HFF-Myc (cell line): ENCODE results near the gene SPIB.
A peak's percentile ranks its signal among the peaks of the same experiment; 100 is the strongest.

Experiments used
- DNase-seq: peaks from one replicate; pipeline ENCODE4 v3.0.0-alpha.2; 2011; ENCODE audit warnings: low read depth; ENCODE audit errors: extremely low read depth
- H3K4me3 ChIP-seq: replicated peaks from 2 replicates; pipeline ENCODE4 v1.5.1; 2011; ENCODE audit warnings: low read depth, mild to moderate bottlenecking, control low read depth, low read length
- TF ChIP-seq, protein P1 (sequence below): IDR thresholded peaks from 2 replicates; pipeline ENCODE4 v1.5.1; 2012; ENCODE audit warnings: mild to moderate bottlenecking, low read depth, low read length, control low read depth; ENCODE audit errors: missing control alignments

The SPIB gene

GRCh38 chr19:50414864-50415660 is 3.7 kb upstream of the SPIB start:
- DNase-seq: no peak
- TF ChIP-seq, protein P1, sequence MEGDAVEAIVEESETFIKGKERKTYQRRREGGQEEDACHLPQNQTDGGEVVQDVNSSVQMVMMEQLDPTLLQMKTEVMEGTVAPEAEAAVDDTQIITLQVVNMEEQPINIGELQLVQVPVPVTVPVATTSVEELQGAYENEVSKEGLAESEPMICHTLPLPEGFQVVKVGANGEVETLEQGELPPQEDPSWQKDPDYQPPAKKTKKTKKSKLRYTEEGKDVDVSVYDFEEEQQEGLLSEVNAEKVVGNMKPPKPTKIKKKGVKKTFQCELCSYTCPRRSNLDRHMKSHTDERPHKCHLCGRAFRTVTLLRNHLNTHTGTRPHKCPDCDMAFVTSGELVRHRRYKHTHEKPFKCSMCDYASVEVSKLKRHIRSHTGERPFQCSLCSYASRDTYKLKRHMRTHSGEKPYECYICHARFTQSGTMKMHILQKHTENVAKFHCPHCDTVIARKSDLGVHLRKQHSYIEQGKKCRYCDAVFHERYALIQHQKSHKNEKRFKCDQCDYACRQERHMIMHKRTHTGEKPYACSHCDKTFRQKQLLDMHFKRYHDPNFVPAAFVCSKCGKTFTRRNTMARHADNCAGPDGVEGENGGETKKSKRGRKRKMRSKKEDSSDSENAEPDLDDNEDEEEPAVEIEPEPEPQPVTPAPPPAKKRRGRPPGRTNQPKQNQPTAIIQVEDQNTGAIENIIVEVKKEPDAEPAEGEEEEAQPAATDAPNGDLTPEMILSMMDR: peak; percentile 82
- H3K4me3 ChIP-seq: no peak overlapping the region

- TF ChIP-seq, protein P1: no peak
- DNase-seq: no peak
- H3K4me3 ChIP-seq: no peak overlapping the region
These were observed 3.1 kb upstream of the SPIB start for GRCh38 chr19:50415661-50416033.

GRCh38 chr19:50416034-50416977 is 2.4 kb upstream of the SPIB start:
- H3K4me3 ChIP-seq: no peak overlapping the region
- DNase-seq: no peak
- TF ChIP-seq, protein P1: no peak

- TF ChIP-seq, protein P1: no peak
- H3K4me3 ChIP-seq: no peak overlapping the region
- no peak for DNase-seq
These were observed 1.3 kb upstream of the SPIB start for GRCh38 chr19:50417111-50418081.

DNA sequence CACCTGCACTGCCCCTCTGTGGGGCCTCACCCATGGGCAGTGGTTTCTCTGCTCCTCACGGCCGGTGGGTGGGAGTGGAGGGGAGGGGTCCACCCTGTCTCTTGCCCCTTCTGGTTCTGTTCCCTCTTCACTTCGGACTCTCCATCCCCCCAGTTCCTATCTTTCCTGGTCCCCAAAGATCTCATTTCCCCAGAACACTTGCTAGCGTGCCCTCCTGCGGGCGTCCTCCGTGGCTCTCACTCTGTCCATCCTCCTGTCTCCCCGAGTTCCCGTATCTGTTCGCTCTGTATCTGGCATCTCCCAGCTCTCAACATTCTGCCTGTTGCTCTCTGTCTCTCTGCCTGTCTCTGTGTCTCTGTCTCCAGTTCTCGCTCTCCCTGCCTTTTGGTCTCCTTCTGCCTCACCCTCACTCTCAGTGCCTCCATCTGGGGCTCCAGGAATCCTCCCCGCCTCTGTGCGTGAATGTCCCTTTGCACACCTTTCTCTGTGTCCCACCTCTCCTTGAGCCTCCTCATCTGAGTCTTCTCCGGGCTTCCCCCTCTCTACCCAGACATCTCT is 363 bp downstream of the SPIB start:
- no peak for DNase-seq
- TF ChIP-seq, protein P1: no peak
- H3K4me3 ChIP-seq: no peak overlapping the region

DNA sequence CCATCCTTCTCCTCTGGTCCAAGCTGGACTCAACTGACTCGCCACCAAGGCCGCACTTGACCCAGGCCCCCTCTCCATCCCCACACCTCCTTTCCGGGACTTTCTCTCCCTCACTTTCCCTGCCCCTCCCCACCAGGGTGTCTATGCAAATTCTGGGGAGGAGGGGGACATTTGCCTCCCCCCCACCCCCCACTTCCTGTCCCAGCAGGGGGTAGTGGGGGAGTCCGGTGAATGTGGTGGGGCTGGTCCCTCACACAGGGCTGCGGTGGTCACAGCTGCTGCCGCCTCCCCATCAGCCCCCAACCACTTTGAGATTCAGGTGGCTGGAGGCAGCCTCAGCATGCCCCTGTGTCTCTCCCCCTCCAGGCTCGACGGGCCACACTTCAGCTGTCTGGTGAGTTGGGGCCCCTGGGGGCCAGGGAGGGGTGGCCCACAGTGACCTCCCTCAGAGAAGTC is 870 bp downstream of the SPIB start:
- DNase-seq: no peak
- H3K4me3 ChIP-seq: no peak overlapping the region
- TF ChIP-seq, protein P1: no peak
